H9 (cell line): ENCODE data around the gene SNX1. TPM values are rescaled to one million over a fixed set of nuclear protein-coding genes. Genes with fewer than 3 reads are reported as not detected.

ENCODE experiments used
- DNase-seq: peaks from one replicate; pipeline ENCODE4 v3.0.0-alpha.2; 2017
- H2AFZ ChIP-seq: one replicate; pipeline ENCODE4 v1.6.1; 2013; ENCODE audit warnings: mild to moderate bottlenecking, low read length, control low read depth, moderate library complexity
- H2AK5ac ChIP-seq: 2 replicates; pipeline ENCODE4 v1.6.1; 2013; ENCODE audit warnings: low read length, control low read depth, mixed read lengths; ENCODE audit not compliant: insufficient read length
- H2BK120ac ChIP-seq: one replicate; pipeline ENCODE4 v1.6.1; 2013; ENCODE audit warnings: low read depth, mild to moderate bottlenecking, low read length, control low read depth, inconsistent platforms; ENCODE audit not compliant: poor library complexity, severe bottlenecking
- H2BK12ac ChIP-seq: 2 replicates; pipeline ENCODE4 v1.6.1; 2013; ENCODE audit warnings: low read length, control low read depth, mixed read lengths, low read depth; ENCODE audit not compliant: insufficient read length
- H2BK15ac ChIP-seq: 2 replicates; pipeline ENCODE4 v1.6.1; 2013; ENCODE audit warnings: low read depth, low read length, control low read depth
- H2BK20ac ChIP-seq: one replicate; pipeline ENCODE4 v1.6.1; 2013; ENCODE audit warnings: low read depth, mild to moderate bottlenecking, low read length, control low read depth, inconsistent platforms; ENCODE audit not compliant: poor library complexity, severe bottlenecking
- H2BK5ac ChIP-seq: 2 replicates; pipeline ENCODE4 v1.6.1; 2013; ENCODE audit warnings: low read length, control low read depth, mixed read lengths; ENCODE audit not compliant: insufficient read length
- H3K14ac ChIP-seq: 2 replicates; pipeline ENCODE4 v1.6.1; 2013; ENCODE audit warnings: low read length, control low read depth; ENCODE audit not compliant: insufficient read depth
- H3K18ac ChIP-seq: 2 replicates; pipeline ENCODE4 v1.6.1; 2013; ENCODE audit warnings: low read depth, mild to moderate bottlenecking, mixed read lengths, low read length, control low read depth; ENCODE audit not compliant: insufficient read length
- H3K23ac ChIP-seq: 2 replicates; pipeline ENCODE4 v1.6.1; 2013; ENCODE audit warnings: low read length, control low read depth, mixed read lengths, low read depth; ENCODE audit not compliant: insufficient read length
- H3K23me2 ChIP-seq: 2 replicates; pipeline ENCODE4 v1.6.1; 2013; ENCODE audit warnings: low read depth, mild to moderate bottlenecking, mixed read lengths, low read length, control low read depth; ENCODE audit not compliant: insufficient read length, poor library complexity, severe bottlenecking
- H3K27ac ChIP-seq: 2 replicates; pipeline ENCODE4 v1.5.1; 2013; ENCODE audit warnings: low read length, control low read depth, mixed read lengths, low read depth; ENCODE audit not compliant: insufficient read length
- H3K27me3 ChIP-seq: 2 replicates; pipeline ENCODE4 v1.6.1; 2013; ENCODE audit warnings: low read length, control low read depth, inconsistent platforms; ENCODE audit not compliant: insufficient read depth
- H3K4ac ChIP-seq: 2 replicates; pipeline ENCODE4 v1.6.1; 2013; ENCODE audit warnings: low read depth, mild to moderate bottlenecking, control low read depth, inconsistent platforms, low read length, moderate library complexity
- H3K4me1 ChIP-seq: 2 replicates; pipeline ENCODE4 v1.6.1; 2013; ENCODE audit warnings: low read length, control low read depth, inconsistent platforms; ENCODE audit not compliant: insufficient read depth
- H3K4me2 ChIP-seq: 2 replicates; pipeline ENCODE4 v1.6.1; 2013; ENCODE audit warnings: low read length, control low read depth, mixed read lengths; ENCODE audit not compliant: insufficient read length, insufficient read depth
- H3K56ac ChIP-seq: 2 replicates; pipeline ENCODE4 v1.6.1; 2013; ENCODE audit warnings: low read depth, mild to moderate bottlenecking, mixed read lengths, low read length, control low read depth; ENCODE audit not compliant: insufficient read length
- H3K79me1 ChIP-seq: 2 replicates; pipeline ENCODE4 v1.6.1; 2013; ENCODE audit warnings: low read depth, mild to moderate bottlenecking, moderate library complexity, low read length, control low read depth, inconsistent platforms; ENCODE audit not compliant: insufficient read depth, poor library complexity, severe bottlenecking
- H3K79me2 ChIP-seq: 2 replicates; pipeline ENCODE4 v1.6.1; 2013; ENCODE audit warnings: low read length, control low read depth, inconsistent platforms; ENCODE audit not compliant: insufficient read depth
- H3K9ac ChIP-seq: 2 replicates; pipeline ENCODE4 v1.6.1; 2013; ENCODE audit warnings: low read length, control low read depth, mixed read lengths; ENCODE audit not compliant: insufficient read length; ENCODE audit errors: extremely low read depth
- H3K9me3 ChIP-seq: one replicate; pipeline ENCODE4 v1.6.1; 2013; ENCODE audit warnings: low read depth, low read length, inconsistent platforms; ENCODE audit not compliant: control insufficient read depth
- H3T11ph ChIP-seq: one replicate; pipeline ENCODE4 v1.6.1; 2013; ENCODE audit warnings: mild to moderate bottlenecking, low read length, control low read depth, inconsistent platforms
- H4K20me1 ChIP-seq: one replicate; pipeline ENCODE4 v1.6.1; 2013; ENCODE audit not compliant: control insufficient read depth, insufficient read length, insufficient read depth
- H4K5ac ChIP-seq: 2 replicates; pipeline ENCODE4 v1.6.1; 2013; ENCODE audit warnings: low read depth, mild to moderate bottlenecking, mixed read lengths, low read length, control low read depth; ENCODE audit not compliant: insufficient read length
- H4K8ac ChIP-seq: replicated peaks from 2 replicates; pipeline ENCODE4 v1.6.1; 2013; ENCODE audit warnings: low read length, control low read depth, mixed read lengths, low read depth; ENCODE audit not compliant: insufficient read length
- H4K91ac ChIP-seq: 2 replicates; pipeline ENCODE4 v1.6.1; 2013; ENCODE audit warnings: low read depth, mild to moderate bottlenecking, moderate library complexity, mixed read lengths, low read length, control low read depth; ENCODE audit not compliant: insufficient read length
- H3K27ac Mint-ChIP-seq, 3 experiments: 2 replicates in 2 of 3; 3 replicates in 1 of 3; pipeline ENCODE4 v1.8.0; 2020 to 2021; ENCODE audit warnings: mixed read lengths in 3 of 3, mild to moderate bottlenecking in 1 of 3, moderate library complexity in 1 of 3
- H3K27me3 Mint-ChIP-seq: 2 replicates; pipeline ENCODE4 v1.8.0; 2021; ENCODE audit warnings: low read depth, mild to moderate bottlenecking, moderate library complexity, mixed read lengths
- H3K36me3 Mint-ChIP-seq, 3 experiments: 2 replicates in 2 of 3; 3 replicates in 1 of 3; pipeline ENCODE4 v1.8.0; 2020 to 2021; ENCODE audit warnings: low read depth in 3 of 3, mixed read lengths in 3 of 3; ENCODE audit not compliant: insufficient read depth in 1 of 3
- H3K4me1 Mint-ChIP-seq, 2 experiments: 2 replicates each; pipeline ENCODE4 v1.8.0; 2020; ENCODE audit warnings: mixed read lengths in 2 of 2
- H3K4me3 Mint-ChIP-seq, 2 experiments: 2 replicates in 1 of 2; 3 replicates in 1 of 2; pipeline ENCODE4 v1.8.0; 2020 to 2021; ENCODE audit warnings: mild to moderate bottlenecking in 2 of 2, mixed read lengths in 2 of 2, moderate library complexity in 1 of 2
- H3K9me3 Mint-ChIP-seq, 2 experiments: 2 replicates in 1 of 2; 3 replicates in 1 of 2; pipeline ENCODE4 v1.8.0; 2020; ENCODE audit warnings: mild to moderate bottlenecking in 2 of 2, mixed read lengths in 2 of 2, moderate library complexity in 1 of 2
- WGBS: extraction: QIAGEN DNeasy Blood & Tissue Kit; methylation state at CpG from one replicate; pipeline ENCODE4 v1.1.7; 2013; ENCODE audit warnings: missing lambda C conversion rate, low lambda C conversion rate, mixed read lengths; ENCODE audit not compliant: insufficient read length; ENCODE audit errors: extremely low coverage; 5-methylcytosine and 5-hydroxymethylcytosine counted together
- total RNA-seq: library from RNA; stranded (reverse); gene quantifications from 2 replicates; pipeline ENCODE4 v1.2.1, GENCODE V29; 2021
- TF ChIP-seq, protein P1 (sequence below): fragments of 200-600 bp; sonication (generic); conservative IDR thresholded peaks from 3 replicates; pipeline ENCODE4 v1.8.0; 2021; ENCODE audit warnings: antibody characterized with exemption, mild to moderate bottlenecking

Gene SNX1
- total RNA-seq, 1 experiment from 2014 or later: 58.8 TPM

DNA sequence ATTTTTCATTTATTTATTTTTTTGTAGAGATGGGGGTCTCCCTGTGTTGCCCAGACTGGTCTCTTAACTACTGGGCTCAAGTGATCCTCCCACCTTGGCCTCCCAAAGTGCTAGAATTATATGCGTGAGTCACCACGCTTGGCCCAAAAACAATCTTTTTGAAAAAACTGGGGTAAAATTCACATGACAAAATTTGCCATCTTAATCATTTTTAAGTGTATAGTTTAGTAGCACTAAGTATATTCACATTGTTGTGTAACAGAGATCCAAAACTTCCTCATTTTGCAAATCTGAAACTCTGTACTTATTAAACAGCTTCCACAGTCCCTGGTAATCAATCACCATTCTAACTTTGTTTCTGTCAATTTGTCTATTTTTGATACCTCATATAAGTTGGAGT lies 5.2 kb downstream of the SNX1 start:
- Histone ChIP-seq H2AK5ac (no peak overlapping the region), H2BK120ac (no peak overlapping the region), H4K20me1 (no peaks in the 10 kb centered on the region)

More for the DNA sequence above, 5.2 kb downstream of the SNX1 start:
- H3K23ac ChIP-seq: no peak overlapping the region
- peaks cover 6% of the 10 kb centered on the region for H3K23me2 ChIP-seq
- H2AFZ ChIP-seq: no peak overlapping the region
- no peak overlapping the region for H2BK12ac ChIP-seq
- no peak for DNase-seq
- no peak overlapping the region for H4K5ac ChIP-seq
- TF ChIP-seq, protein P1, sequence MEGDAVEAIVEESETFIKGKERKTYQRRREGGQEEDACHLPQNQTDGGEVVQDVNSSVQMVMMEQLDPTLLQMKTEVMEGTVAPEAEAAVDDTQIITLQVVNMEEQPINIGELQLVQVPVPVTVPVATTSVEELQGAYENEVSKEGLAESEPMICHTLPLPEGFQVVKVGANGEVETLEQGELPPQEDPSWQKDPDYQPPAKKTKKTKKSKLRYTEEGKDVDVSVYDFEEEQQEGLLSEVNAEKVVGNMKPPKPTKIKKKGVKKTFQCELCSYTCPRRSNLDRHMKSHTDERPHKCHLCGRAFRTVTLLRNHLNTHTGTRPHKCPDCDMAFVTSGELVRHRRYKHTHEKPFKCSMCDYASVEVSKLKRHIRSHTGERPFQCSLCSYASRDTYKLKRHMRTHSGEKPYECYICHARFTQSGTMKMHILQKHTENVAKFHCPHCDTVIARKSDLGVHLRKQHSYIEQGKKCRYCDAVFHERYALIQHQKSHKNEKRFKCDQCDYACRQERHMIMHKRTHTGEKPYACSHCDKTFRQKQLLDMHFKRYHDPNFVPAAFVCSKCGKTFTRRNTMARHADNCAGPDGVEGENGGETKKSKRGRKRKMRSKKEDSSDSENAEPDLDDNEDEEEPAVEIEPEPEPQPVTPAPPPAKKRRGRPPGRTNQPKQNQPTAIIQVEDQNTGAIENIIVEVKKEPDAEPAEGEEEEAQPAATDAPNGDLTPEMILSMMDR: no peak
- Mint-ChIP-seq H3K36me3 (peaks cover 0 to 2% (median 0%) of the 10 kb centered on the region in 3 experiments; a peak in 2 of 7 replicates), H3K27ac (no peak overlapping the region), H3K4me1 (peaks cover 11 to 20% of the 10 kb centered on the region in 2 experiments), H3K27me3 (no peaks in the 10 kb centered on the region), H3K9me3 (no peaks in the 10 kb centered on the region), H3K4me3 (no peak overlapping the region)
- H2BK20ac ChIP-seq: no peak overlapping the region
- no peak overlapping the region for H3K56ac ChIP-seq
- no peak overlapping the region for H3K9ac ChIP-seq
- H3K9me3 ChIP-seq: no peaks in the 10 kb centered on the region
- H3T11ph ChIP-seq: no peak overlapping the region
- H3K79me2 ChIP-seq: peaks cover 2% of the 10 kb centered on the region; the same call in 1 of the 2 replicates
- no peak overlapping the region for H3K4me2 ChIP-seq
- H4K8ac ChIP-seq: no peak overlapping the region
- no peak overlapping the region for H4K91ac ChIP-seq
- H3K18ac ChIP-seq: no peak overlapping the region
- no peak overlapping the region for H3K4ac ChIP-seq
- no peaks in the 10 kb centered on the region for H3K27me3 ChIP-seq
- H3K79me1 ChIP-seq: peaks cover 8% of the 10 kb centered on the region
- H2BK5ac ChIP-seq: no peak overlapping the region
- no peaks in the 10 kb centered on the region for H3K4me1 ChIP-seq
- no CpG with 5 or more reads among the region's 2 CpGs for WGBS
- H3K27ac ChIP-seq: no peak overlapping the region
- H3K14ac ChIP-seq: no peak overlapping the region
- H2BK15ac ChIP-seq: no peak overlapping the region
